GM19240 (cell line): ENCODE results near the gene MYOM1.

Experiments used
- DNase-seq: peaks from one replicate; pipeline ENCODE4 v3.0.0; 2011; ENCODE audit warnings: low spot score; ENCODE audit not compliant: insufficient read length

Gene MYOM1

GRCh38 chr18:3190610-3191009, 29.2 kb downstream of the MYOM1 start:
- DNase-seq = no peak

GRCh38 chr18:3189884-3190283, 29.9 kb downstream of the MYOM1 start:
- DNase-seq = no peak

GRCh38 chr18:3186678-3187658, 32.8 kb downstream of the MYOM1 start:
- no peak for DNase-seq

- DNase-seq = no peak
These were observed 35.3 kb downstream of the MYOM1 start for GRCh38 chr18:3184275-3184963.

GRCh38 chr18:3183103-3183717, 36.6 kb downstream of the MYOM1 start:
- DNase-seq = no peak

- DNase-seq = no peak
These were observed 39.4 kb downstream of the MYOM1 start for GRCh38 chr18:3180325-3180724.

- DNase-seq = peak; percentile 18
These were observed 40.2 kb downstream of the MYOM1 start for GRCh38 chr18:3179430-3180089.

- peak; percentile 49 for DNase-seq
These were observed 41.7 kb downstream of the MYOM1 start for GRCh38 chr18:3177902-3178687.

GRCh38 chr18:3175195-3175758, 44.5 kb downstream of the MYOM1 start:
- no peak for DNase-seq

GRCh38 chr18:3172097-3172496, 47.7 kb downstream of the MYOM1 start:
- no peak for DNase-seq

- no peak for DNase-seq
These were observed 48.1 kb downstream of the MYOM1 start for GRCh38 chr18:3171631-3172030.

GRCh38 chr18:3170441-3171161, 49.2 kb downstream of the MYOM1 start:
- DNase-seq = no peak

GRCh38 chr18:3164381-3164780, 55.4 kb downstream of the MYOM1 start:
- DNase-seq = no peak

- no peak for DNase-seq
These were observed 55.8 kb downstream of the MYOM1 start for GRCh38 chr18:3163968-3164367.

- DNase-seq = no peak
These were observed 57.6 kb downstream of the MYOM1 start for GRCh38 chr18:3162181-3162580.

GRCh38 chr18:3159830-3160229, 59.9 kb downstream of the MYOM1 start:
- DNase-seq = no peak

GRCh38 chr18:3157606-3158005, 62.2 kb downstream of the MYOM1 start:
- no peak for DNase-seq

- DNase-seq = no peak
These were observed 62.7 kb downstream of the MYOM1 start for GRCh38 chr18:3157086-3157485.

GRCh38 chr18:3156325-3156640, 63.5 kb downstream of the MYOM1 start:
- no peak for DNase-seq

GRCh38 chr18:3154214-3154613, 65.6 kb downstream of the MYOM1 start:
- no peak for DNase-seq
